Esophagus squamous epithelium (tissue), 5 donors: ENCODE data around the gene RBCK1. TPM values are rescaled to one million over a fixed set of nuclear protein-coding genes. Genes with fewer than 3 reads are reported as not detected.
"Not testable (repeated sequence)": the region's sequence is repeated elsewhere in the genome, so short reads cannot be mapped to it uniquely, and the experiment has no call there.

Experiments used
- DNase-seq: peaks from one replicate; lab custom pipeline; 2025; lab: John Stamatoyannopoulos, UW
- H3K27ac ChIP-seq, 4 donors: fragments of 200-600 bp; sonication (generic); one replicate each; pipeline ENCODE4 v1.5.1; 2016 to 2019; ENCODE audit warnings: mild to moderate bottlenecking in 1 of 4
- H3K27me3 ChIP-seq, 4 donors: fragments of 200-600 bp; sonication (generic); 1 replicate in 3 of 4; 2 replicates in 1 of 4; pipeline versions ENCODE4 v1.5.1 to v1.6.0; 2017 to 2021; ENCODE audit warnings: antibody characterized with exemption in 1 of 4
- H3K36me3 ChIP-seq, 3 donors: fragments of 200-600 bp; sonication (generic); one replicate each; pipeline ENCODE4 v1.5.1; 2016 to 2019
- H3K4me1 ChIP-seq, 3 donors: fragments of 200-600 bp; sonication (generic); one replicate each; pipeline ENCODE4 v1.5.1; 2017 to 2019
- H3K4me3 ChIP-seq, 4 donors: fragments of 200-600 bp; sonication (generic); 1 replicate in 3 of 4; 2 replicates in 1 of 4; pipeline ENCODE4 v1.5.1; 2016 to 2019; ENCODE audit warnings: mild to moderate bottlenecking in 2 of 4, moderate library complexity in 1 of 4
- H3K9me3 ChIP-seq, 3 donors: fragments of 200-600 bp; sonication (generic); one replicate each; pipeline ENCODE4 v1.5.1; 2016 to 2019
- POLR2A ChIP-seq, 4 donors: fragments of 450-650 bp; IDR thresholded peaks; one replicate each; pipeline ENCODE4 v1.6.1; 2017; ENCODE audit warnings: antibody characterized with exemption in 4 of 4, mild to moderate bottlenecking in 4 of 4, moderate library complexity in 3 of 4
- WGBS, 2 donors: methylation state at CpG; one replicate each; pipeline ENCODE4 v1.1.5; 2018; 5-methylcytosine and 5-hydroxymethylcytosine counted together
- intact Hi-C: fragments of 100-400 bp; cut with DNase I; formaldehyde crosslinking; loops from one replicate; pipeline ENCODE4 v1.15.0; 2022
- total RNA-seq, 4 donors: library from RNA; depleted of rRNA; stranded (reverse); fragments of >200 nt; gene quantifications; one replicate each; pipeline ENCODE4 v1.1.0, GENCODE V29; 2016
- TF ChIP-seq, protein P1 (sequence below), 6 experiments: fragments of 450-650 bp in 4 of 6; fragments of 200-600 bp in 2 of 6; sonication (generic) in 2 of 6; IDR thresholded peaks; one replicate each; pipeline ENCODE4 v1.5.1; 2016 to 2019; ENCODE audit warnings: antibody characterized with exemption in 6 of 6, mild to moderate bottlenecking in 4 of 6, moderate library complexity in 4 of 6
- donor health status: DM: yes; HTN: yes; CAD: no.

Gene RBCK1
- total RNA-seq, 4 donors from 2014 or later, result 46.9 to 79.8 (median 63.2) TPM

- H3K9me3 ChIP-seq, result no peaks in the 10 kb centered on the region
- H3K4me3 ChIP-seq, result no peak overlapping the region
- no peaks in the 10 kb centered on the region for H3K27me3 ChIP-seq
- 43 to 59% methylated on average over 6 to 9 of the region's 9 CpGs for WGBS, 2 donors
- no peaks in the 10 kb centered on the region for H3K36me3 ChIP-seq
- DNase-seq, result no peak
- peaks cover 20 to 29% (median 21%) of the 10 kb centered on the region in 3 donors for H3K4me1 ChIP-seq
- intact Hi-C loops, result no loop called here
- TF ChIP-seq POLR2A (IDR thresholded peaks at IDR 0.05), result no peak
- TF ChIP-seq, protein P1, sequence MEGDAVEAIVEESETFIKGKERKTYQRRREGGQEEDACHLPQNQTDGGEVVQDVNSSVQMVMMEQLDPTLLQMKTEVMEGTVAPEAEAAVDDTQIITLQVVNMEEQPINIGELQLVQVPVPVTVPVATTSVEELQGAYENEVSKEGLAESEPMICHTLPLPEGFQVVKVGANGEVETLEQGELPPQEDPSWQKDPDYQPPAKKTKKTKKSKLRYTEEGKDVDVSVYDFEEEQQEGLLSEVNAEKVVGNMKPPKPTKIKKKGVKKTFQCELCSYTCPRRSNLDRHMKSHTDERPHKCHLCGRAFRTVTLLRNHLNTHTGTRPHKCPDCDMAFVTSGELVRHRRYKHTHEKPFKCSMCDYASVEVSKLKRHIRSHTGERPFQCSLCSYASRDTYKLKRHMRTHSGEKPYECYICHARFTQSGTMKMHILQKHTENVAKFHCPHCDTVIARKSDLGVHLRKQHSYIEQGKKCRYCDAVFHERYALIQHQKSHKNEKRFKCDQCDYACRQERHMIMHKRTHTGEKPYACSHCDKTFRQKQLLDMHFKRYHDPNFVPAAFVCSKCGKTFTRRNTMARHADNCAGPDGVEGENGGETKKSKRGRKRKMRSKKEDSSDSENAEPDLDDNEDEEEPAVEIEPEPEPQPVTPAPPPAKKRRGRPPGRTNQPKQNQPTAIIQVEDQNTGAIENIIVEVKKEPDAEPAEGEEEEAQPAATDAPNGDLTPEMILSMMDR (IDR thresholded peaks at IDR 0.05), result no peak
- peak overlapping the region; percentile 48 to 64 (median 60) for H3K27ac ChIP-seq
Measured at GRCh38 chr20:373171-373890, 34.8 kb upstream of the RBCK1 start.

DNA sequence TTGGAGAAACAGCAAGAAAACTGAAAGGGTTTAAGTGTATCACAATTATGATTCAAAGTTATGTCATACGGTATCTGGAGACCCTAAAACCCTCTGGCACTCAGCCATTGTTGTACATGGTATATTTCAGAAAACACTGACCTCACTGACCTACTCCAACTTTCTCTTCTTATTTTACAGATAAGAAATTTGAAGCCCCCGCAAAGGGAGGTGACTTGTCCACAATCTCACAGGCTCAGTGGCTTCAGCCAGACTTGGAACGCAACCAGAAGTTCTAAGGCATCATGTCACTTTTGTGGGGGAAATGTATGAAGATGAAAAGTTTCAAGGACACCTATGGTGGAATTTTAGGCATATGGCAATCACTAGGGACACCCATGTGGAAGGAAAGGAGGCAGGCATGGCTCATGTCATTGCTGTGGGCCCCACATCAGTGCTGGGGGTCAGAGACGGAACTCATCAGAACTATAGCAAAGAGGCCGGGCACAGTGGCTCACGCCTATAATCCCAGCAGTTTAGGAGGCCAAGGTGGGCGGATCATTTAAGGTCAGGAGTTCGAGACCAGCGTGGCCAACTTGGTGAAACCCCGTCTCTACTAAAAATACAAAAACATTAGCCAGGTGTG lies 32.7 kb upstream of the RBCK1 start:
- DNase-seq, result no peak
- Histone ChIP-seq H3K4me3 (no peak overlapping the region), H3K27me3 (no peaks in the 10 kb centered on the region), H3K9me3 (no peaks in the 10 kb centered on the region), H3K4me1 (peaks cover 20 to 35% (median 21%) of the 10 kb centered on the region in 3 donors), H3K36me3 (no peaks in the 10 kb centered on the region), H3K27ac (no peak overlapping the region)
- intact Hi-C loops, result no loop called here
- TF ChIP-seq, protein P1 (IDR thresholded peaks at IDR 0.05), result no peak
- no peak for TF ChIP-seq POLR2A (IDR thresholded peaks at IDR 0.05)
- 74 to 83% methylated on average over 10 of the region's 10 CpGs for WGBS, 2 donors

DNA sequence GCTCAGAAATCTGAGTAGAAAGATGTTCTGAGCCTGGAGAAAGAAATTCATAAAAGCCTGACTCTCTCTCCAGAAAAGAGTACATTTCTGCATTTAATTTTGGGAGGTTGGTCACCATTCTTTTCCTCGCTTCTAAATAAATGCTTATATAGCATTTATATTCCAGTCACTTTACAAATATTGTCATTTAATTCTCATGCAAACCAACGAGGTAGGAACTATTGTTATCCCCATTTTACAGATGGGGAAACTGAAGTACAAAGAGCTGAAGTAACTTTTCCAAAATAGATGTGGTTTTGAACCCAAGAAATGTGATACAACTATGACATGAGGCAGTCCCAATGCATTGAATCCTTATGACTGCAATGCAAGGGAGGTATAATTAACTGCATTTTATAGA lies 32.0 kb upstream of the RBCK1 start:
- intact Hi-C loops, result no loop called here
- Histone ChIP-seq H3K36me3 (no peaks in the 10 kb centered on the region), H3K9me3 (no peaks in the 10 kb centered on the region), H3K4me3 (no peak overlapping the region), H3K27ac (no peak overlapping the region), H3K27me3 (no peaks in the 10 kb centered on the region), H3K4me1 (peaks cover 21 to 39% (median 26%) of the 10 kb centered on the region in 3 donors)
- no peak for DNase-seq
- WGBS, 2 donors, result 43 to 46% methylated on average over 2 of the region's 2 CpGs
- TF ChIP-seq, protein P1 (IDR thresholded peaks at IDR 0.05), result no peak
- no peak for TF ChIP-seq POLR2A (IDR thresholded peaks at IDR 0.05)

DNA sequence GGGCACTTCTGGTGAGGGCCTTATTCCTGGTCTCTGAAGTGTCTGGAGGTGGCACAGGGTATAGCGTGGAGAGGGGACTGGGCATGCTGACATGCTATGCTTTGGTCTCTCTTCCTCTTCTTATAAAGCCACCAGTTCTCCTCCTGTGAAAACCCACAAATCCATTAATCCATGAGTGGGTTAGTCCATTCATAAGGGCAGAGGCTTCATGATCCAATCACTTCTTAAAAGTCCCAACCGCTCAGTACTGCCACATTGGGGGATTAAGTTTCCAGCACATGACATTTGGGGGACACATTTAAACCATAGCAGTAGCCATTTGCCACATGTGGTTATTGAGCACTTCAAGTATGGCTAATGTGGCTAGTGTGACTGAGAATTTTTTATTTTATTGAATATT lies 31.3 kb upstream of the RBCK1 start:
- TF ChIP-seq, protein P1 (IDR thresholded peaks at IDR 0.05), result no peak
- TF ChIP-seq POLR2A (IDR thresholded peaks at IDR 0.05), result no peak
- intact Hi-C loops, result no loop called here
- Histone ChIP-seq H3K27me3 (no peaks in the 10 kb centered on the region), H3K4me1 (peaks cover 16 to 39% (median 22%) of the 10 kb centered on the region in 3 donors), H3K9me3 (no peaks in the 10 kb centered on the region), H3K4me3 (no peak overlapping the region), H3K27ac (no peak overlapping the region), H3K36me3 (no peaks in the 10 kb centered on the region)
- WGBS, 2 donors, result 64 to 96% methylated on average over 2 of the region's 2 CpGs
- no peak for DNase-seq

DNA sequence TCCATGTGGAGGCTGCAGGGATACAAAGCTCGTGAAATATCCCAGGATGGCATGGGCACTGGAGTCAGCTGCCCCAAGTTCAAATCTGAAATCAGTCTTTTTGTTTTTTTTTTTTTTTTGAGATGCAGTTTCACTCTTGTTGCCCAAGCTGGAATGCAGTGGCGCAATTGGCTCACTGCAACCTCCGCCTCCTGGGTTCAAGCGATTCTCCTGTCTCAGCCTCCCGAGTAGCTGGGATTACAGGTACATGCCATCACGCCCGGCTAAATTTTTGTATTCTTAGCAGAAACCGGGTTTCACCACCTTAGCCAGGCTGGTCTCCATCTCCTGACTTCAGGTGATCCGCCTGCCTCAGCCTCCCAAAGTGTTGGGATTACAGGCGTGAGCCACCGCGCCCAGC lies 30.5 kb upstream of the RBCK1 start:
- H3K27me3 ChIP-seq, intact Hi-C loops, H3K4me3 ChIP-seq, H3K36me3 ChIP-seq, DNase-seq, H3K9me3 ChIP-seq, H3K27ac ChIP-seq: not testable (repeated sequence)
- 85 to 86% methylated on average over 11 to 12 of the region's 12 CpGs for WGBS, 2 donors
- peaks cover 7 to 39% (median 20%) of the 10 kb centered on the region in 3 donors for H3K4me1 ChIP-seq
